ENCODE results near the gene LAMB1.

LAMB1 gene

DNA sequence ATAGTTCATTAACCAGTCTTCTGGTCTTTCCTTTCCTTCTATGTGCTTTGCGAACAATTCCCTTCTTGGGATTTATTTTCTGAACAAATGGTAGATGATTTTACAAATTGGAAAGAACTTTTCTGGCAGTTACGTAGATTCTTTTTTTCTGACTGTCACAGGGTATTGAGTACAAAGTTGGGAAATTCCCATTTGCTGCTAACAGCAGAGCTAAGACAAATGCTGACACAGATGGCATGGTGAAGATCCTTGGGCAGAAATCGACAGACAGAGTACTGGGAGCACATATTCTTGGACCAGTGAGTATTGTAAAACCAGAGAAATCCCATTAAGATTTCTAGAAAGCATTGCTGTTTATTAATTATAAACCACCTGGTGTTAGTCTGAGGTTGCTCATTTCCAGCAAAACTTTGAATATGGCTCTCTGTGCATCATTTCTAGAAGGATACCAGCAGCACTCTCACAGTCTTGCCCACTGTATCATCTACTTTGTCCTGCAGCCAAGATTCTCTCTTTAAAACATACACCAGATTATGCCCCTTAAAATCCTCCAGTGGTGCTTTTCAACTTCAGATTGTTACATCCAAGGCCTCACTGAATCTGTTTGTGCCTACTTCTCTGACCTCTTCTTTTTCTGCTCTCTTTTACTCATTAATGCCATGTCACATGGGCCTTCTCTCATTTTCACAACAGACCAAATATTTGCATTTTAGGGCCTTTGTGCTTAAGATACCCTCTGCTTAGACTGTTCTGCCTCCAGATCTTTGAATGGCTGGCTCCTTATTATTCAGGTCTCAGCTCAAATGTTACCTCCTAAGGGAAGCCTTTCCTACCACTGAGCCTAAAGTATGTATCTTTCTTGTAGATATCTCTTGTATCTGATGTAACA is 85.0 kb downstream of the LAMB1 start:
- no peak for TF ChIP-seq POLR2A (IDR thresholded peaks at IDR 0.05; ENCODE audit: low read depth, low read length)
- TF ChIP-seq SPI1 (IDR thresholded peaks at IDR 0.05; ENCODE audit: low read depth, low read length) = no peak
- TF ChIP-seq POLR2AphosphoS5 (IDR thresholded peaks at IDR 0.05; ENCODE audit: low read depth, low read length) = no peak
- TF ChIP-seq TAF1 (IDR thresholded peaks at IDR 0.05; ENCODE audit: low read depth, low read length) = no peak
- no peak for TF ChIP-seq POU2F2 (IDR thresholded peaks at IDR 0.05; ENCODE audit: low read depth, low read length)
- TF ChIP-seq PAX5 (IDR thresholded peaks at IDR 0.05; ENCODE audit: insufficient read depth, low read length, severe bottlenecking) = no peak
- FAIRE-seq (peak; percentile 31), DNase-seq (ENCODE audit: insufficient read length, low spot score) (no peak)

DNA sequence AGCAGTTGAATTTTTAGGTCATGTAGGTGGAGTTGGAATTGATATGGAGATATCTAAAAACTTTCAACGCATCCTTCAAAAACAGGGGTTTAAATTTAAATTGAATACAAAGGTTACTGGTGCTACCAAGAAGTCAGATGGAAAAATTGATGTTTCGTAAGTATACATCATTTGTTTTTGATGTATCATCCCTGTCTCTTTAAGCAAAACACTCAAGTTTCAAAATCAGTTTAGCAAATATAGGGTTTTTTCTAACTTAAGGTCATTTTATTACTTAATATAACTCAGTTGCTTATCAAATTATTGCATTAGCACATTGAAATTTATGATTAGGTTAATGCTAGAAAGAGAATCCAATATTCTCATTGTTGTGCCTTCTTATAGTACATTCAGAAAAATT is 87.4 kb downstream of the LAMB1 start:
- no peak for FAIRE-seq
- TF ChIP-seq TAF1 (IDR thresholded peaks at IDR 0.05; ENCODE audit: low read depth, low read length) = no peak
- no peak for TF ChIP-seq POLR2AphosphoS5 (IDR thresholded peaks at IDR 0.05; ENCODE audit: low read depth, low read length)
- TF ChIP-seq POLR2A (IDR thresholded peaks at IDR 0.05; ENCODE audit: low read depth, low read length) = no peak
- no peak for TF ChIP-seq SPI1 (IDR thresholded peaks at IDR 0.05; ENCODE audit: low read depth, low read length)
- no peak for TF ChIP-seq PAX5 (IDR thresholded peaks at IDR 0.05; ENCODE audit: insufficient read depth, low read length, severe bottlenecking)
- TF ChIP-seq POU2F2 (IDR thresholded peaks at IDR 0.05; ENCODE audit: low read depth, low read length) = no peak
- DNase-seq (ENCODE audit: insufficient read length, low spot score) = no peak

DNA sequence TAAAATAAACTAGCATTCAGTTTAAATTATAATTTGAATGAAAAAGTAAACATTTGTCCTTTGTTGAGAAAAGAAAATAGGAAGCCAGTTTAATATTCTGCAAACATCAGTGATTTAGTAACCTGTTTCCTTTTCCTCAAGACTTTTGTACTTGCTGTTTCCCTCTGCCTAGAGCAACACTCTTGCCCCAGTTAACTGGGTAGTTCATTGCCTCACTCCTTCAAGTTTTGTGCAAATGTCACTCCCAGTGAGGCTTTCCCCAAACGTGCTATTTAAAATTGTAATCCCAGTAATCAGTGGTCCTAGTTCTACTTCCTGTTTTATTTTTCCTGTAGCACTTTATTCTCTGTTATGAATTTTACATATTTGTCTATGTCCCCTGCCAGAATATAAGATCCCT is 88.1 kb downstream of the LAMB1 start:
- DNase-seq (ENCODE audit: insufficient read length, low spot score) = no peak
- no peak for FAIRE-seq
- TF ChIP-seq POU2F2 (IDR thresholded peaks at IDR 0.05; ENCODE audit: low read depth, low read length) (no peak), PAX5 (IDR thresholded peaks at IDR 0.05; ENCODE audit: insufficient read depth, low read length, severe bottlenecking) (no peak), POLR2AphosphoS5 (IDR thresholded peaks at IDR 0.05; ENCODE audit: low read depth, low read length) (no peak), POLR2A (IDR thresholded peaks at IDR 0.05; ENCODE audit: low read depth, low read length) (no peak), TAF1 (IDR thresholded peaks at IDR 0.05; ENCODE audit: low read depth, low read length) (no peak), SPI1 (IDR thresholded peaks at IDR 0.05; ENCODE audit: low read depth, low read length) (no peak)

DNA sequence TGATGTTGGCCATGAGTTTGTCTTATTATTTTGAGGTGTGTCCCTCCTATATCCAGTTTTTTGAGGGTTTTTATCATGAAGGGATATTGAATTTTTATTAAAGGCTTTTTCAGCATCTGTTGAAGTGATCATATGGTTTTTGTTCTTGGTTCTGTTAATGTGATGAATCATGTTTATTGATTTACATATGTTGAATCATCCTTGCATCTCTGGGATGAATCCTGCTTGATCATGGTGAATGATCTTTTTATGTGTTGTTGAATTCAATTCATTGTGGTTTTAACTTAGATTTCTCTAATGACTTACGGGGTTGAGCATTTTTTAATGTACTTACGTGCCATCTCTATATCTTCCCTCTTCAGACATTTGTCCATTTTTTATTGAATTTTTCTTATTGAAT is 89.1 kb downstream of the LAMB1 start:
- DNase-seq (ENCODE audit: insufficient read length, low spot score) (no peak), FAIRE-seq (no peak)
- TF ChIP-seq POLR2A (IDR thresholded peaks at IDR 0.05; ENCODE audit: low read depth, low read length) = no peak
- no peak for TF ChIP-seq TAF1 (IDR thresholded peaks at IDR 0.05; ENCODE audit: low read depth, low read length)
- TF ChIP-seq PAX5 (IDR thresholded peaks at IDR 0.05; ENCODE audit: insufficient read depth, low read length, severe bottlenecking) = no peak
- TF ChIP-seq SPI1 (IDR thresholded peaks at IDR 0.05; ENCODE audit: low read depth, low read length) = no peak
- no peak for TF ChIP-seq POU2F2 (IDR thresholded peaks at IDR 0.05; ENCODE audit: low read depth, low read length)

DNA sequence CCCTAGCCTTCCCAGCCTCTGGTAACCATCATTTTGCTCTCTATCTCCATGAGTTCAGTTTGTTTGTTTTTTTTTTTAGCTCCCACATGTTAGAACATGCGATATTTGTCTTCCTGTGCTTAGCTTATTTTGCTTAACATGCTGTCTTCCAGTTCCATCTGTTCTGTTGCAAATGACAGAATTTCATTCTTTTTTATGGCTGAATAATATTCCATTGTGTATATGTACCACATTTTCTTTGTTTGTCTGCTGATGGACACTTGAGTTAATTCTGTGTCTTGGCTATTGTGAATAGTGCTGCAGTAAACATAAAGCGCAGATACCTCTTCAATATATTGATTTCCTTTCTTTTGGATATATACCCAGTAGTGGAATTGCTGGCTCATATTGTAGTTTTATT is 91.0 kb downstream of the LAMB1 start:
- no peak for FAIRE-seq
- no peak for DNase-seq (ENCODE audit: insufficient read length, low spot score)
- TF ChIP-seq PAX5 (IDR thresholded peaks at IDR 0.05; ENCODE audit: insufficient read depth, low read length, severe bottlenecking) (no peak), POLR2AphosphoS5 (IDR thresholded peaks at IDR 0.05; ENCODE audit: low read depth, low read length) (no peak), SPI1 (IDR thresholded peaks at IDR 0.05; ENCODE audit: low read depth, low read length) (no peak), POLR2A (IDR thresholded peaks at IDR 0.05; ENCODE audit: low read depth, low read length) (no peak), TAF1 (IDR thresholded peaks at IDR 0.05; ENCODE audit: low read depth, low read length) (no peak), POU2F2 (IDR thresholded peaks at IDR 0.05; ENCODE audit: low read depth, low read length) (no peak)

DNA sequence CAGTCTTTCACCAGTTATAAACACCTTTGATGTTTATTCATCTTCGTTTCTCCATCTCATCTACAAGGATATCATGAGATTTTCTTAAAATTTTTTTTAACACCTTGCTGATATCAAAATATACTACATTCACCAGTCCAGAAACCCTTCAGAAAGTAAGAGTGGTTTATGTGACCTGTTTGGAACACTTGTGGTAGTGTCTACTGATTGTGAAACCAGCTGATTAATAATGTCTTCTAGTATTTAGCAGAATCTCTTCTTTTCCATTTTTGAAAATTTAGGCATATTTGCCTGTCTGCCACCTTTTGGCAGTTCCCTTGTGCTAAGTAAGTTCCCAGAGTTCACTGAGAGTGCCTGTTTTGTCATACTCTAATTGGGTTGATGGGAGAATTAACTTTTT is 93.5 kb downstream of the LAMB1 start:
- FAIRE-seq (no peak), DNase-seq (ENCODE audit: insufficient read length, low spot score) (no peak)
- no peak for TF ChIP-seq POLR2AphosphoS5 (IDR thresholded peaks at IDR 0.05; ENCODE audit: low read depth, low read length)
- no peak for TF ChIP-seq POLR2A (IDR thresholded peaks at IDR 0.05; ENCODE audit: low read depth, low read length)
- no peak for TF ChIP-seq PAX5 (IDR thresholded peaks at IDR 0.05; ENCODE audit: insufficient read depth, low read length, severe bottlenecking)
- no peak for TF ChIP-seq TAF1 (IDR thresholded peaks at IDR 0.05; ENCODE audit: low read depth, low read length)
- TF ChIP-seq SPI1 (IDR thresholded peaks at IDR 0.05; ENCODE audit: low read depth, low read length) = no peak
- TF ChIP-seq POU2F2 (IDR thresholded peaks at IDR 0.05; ENCODE audit: low read depth, low read length) = no peak

DNA sequence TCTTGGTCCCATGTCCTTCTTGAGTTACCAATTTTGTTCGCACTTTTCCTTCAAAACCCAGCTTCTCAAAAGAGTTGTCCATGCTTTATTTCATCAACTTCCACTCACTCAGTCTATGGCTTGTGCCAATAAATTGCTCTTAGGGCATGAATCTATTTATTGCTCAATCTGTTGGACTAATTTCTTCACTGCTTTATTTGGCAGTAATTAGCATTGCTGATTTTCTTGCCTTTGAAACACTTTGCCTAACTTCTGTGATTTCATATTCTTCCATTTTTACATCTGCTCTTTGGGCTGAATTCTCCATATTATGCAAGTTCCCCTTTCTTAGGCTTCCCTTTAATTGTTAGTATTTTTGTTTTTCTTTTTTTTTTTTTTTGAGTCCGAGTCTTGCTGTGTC is 95.2 kb downstream of the LAMB1 start:
- FAIRE-seq (no peak), DNase-seq (ENCODE audit: insufficient read length, low spot score) (no peak)
- TF ChIP-seq POLR2AphosphoS5 (IDR thresholded peaks at IDR 0.05; ENCODE audit: low read depth, low read length) (no peak), POLR2A (IDR thresholded peaks at IDR 0.05; ENCODE audit: low read depth, low read length) (no peak), TAF1 (IDR thresholded peaks at IDR 0.05; ENCODE audit: low read depth, low read length) (no peak)

DNA sequence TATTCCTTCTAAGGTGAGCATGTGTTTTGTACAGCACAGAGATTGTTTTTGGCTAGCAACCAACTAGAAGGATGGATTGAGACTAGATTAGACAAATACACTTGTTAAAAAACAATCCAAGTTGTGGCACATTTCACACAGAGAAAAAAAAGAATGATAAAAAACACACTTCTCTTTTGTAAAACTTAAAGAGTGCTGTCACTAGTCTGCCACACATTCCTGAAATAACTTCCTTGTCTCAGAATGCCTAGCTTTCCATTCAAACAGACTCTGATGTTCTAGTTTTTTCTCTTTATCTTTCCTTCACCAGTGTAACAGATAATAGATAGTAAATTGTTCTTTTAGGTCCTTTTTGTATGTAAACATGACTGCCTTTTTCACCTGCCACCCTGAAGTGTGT is 100.6 kb downstream of the LAMB1 start:
- no peak for DNase-seq (ENCODE audit: insufficient read length, low spot score)
- TF ChIP-seq POLR2A (IDR thresholded peaks at IDR 0.05; ENCODE audit: low read depth, low read length) = no peak
- no peak for TF ChIP-seq POU2F2 (IDR thresholded peaks at IDR 0.05; ENCODE audit: low read depth, low read length)
- no peak for TF ChIP-seq POLR2AphosphoS5 (IDR thresholded peaks at IDR 0.05; ENCODE audit: low read depth, low read length)
- TF ChIP-seq TAF1 (IDR thresholded peaks at IDR 0.05; ENCODE audit: low read depth, low read length) = no peak
- no peak for TF ChIP-seq PAX5 (IDR thresholded peaks at IDR 0.05; ENCODE audit: insufficient read depth, low read length, severe bottlenecking)
- TF ChIP-seq SPI1 (IDR thresholded peaks at IDR 0.05; ENCODE audit: low read depth, low read length) = no peak
- FAIRE-seq = no peak

DNA sequence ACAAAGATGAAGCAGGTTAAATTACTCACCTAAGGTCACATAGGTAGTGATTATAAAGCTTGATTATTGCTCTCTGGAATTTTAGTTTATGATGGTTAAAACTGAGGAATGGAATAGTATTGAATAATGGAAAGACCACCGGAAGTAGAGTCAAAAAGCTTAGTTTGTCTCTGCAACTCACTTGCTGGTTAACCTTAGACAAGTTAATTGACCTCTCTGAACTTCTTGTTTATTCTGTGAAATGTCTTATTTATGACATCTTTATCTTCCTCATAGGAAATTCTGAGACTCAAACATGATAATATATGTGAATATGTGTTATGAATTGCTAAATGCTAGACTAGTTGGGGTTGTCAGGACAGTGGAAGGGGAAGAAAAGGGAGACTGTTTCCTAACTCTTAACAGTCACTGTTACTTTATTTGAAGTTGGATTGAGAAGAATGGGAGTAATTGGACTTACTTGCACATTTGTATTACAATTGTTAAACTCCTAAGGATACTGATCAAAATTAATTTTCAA is 102.4 kb downstream of the LAMB1 start:
- TF ChIP-seq TAF1 (IDR thresholded peaks at IDR 0.05; ENCODE audit: low read depth, low read length) (no peak), POU2F2 (IDR thresholded peaks at IDR 0.05; ENCODE audit: low read depth, low read length) (no peak), POLR2AphosphoS5 (IDR thresholded peaks at IDR 0.05; ENCODE audit: low read depth, low read length) (no peak), PAX5 (IDR thresholded peaks at IDR 0.05; ENCODE audit: insufficient read depth, low read length, severe bottlenecking) (no peak), SPI1 (IDR thresholded peaks at IDR 0.05; ENCODE audit: low read depth, low read length) (no peak), POLR2A (IDR thresholded peaks at IDR 0.05; ENCODE audit: low read depth, low read length) (no peak)
- DNase-seq (ENCODE audit: insufficient read length, low spot score) (no peak), FAIRE-seq (no peak)
